Hepatocyte (in vitro differentiated cells): Measurements from ENCODE around the gene PEAK1. TPM values are rescaled to one million over a fixed set of nuclear protein-coding genes. Genes with fewer than 3 reads are reported as not detected.

Source experiments
- DNase-seq: peaks from one replicate; pipeline ENCODE4 v3.0.0-alpha.2; 2016; ENCODE audit warnings: low spot score
- H2AFZ ChIP-seq: fragments of 200-600 bp; sonication (generic); 2 replicates; pipeline ENCODE4 v1.6.0; 2016; ENCODE audit warnings: antibody characterized with exemption, mild to moderate bottlenecking
- H3K27ac ChIP-seq: fragments of 200-600 bp; sonication (generic); 2 replicates; pipeline ENCODE4 v1.5.1; 2016; ENCODE audit warnings: mild to moderate bottlenecking
- H3K27me3 ChIP-seq: fragments of 200-600 bp; sonication (generic); 2 replicates; pipeline ENCODE4 v1.6.1; 2016
- H3K36me3 ChIP-seq: fragments of 200-600 bp; sonication (generic); replicated peaks from 2 replicates; pipeline ENCODE4 v1.5.1; 2016; ENCODE audit warnings: low read depth; ENCODE audit not compliant: insufficient read depth
- H3K4me1 ChIP-seq: fragments of 200-600 bp; sonication (generic); 2 replicates; pipeline ENCODE4 v1.5.1; 2016; ENCODE audit warnings: mild to moderate bottlenecking, moderate library complexity; ENCODE audit not compliant: insufficient read depth
- H3K4me2 ChIP-seq: fragments of 200-600 bp; sonication (generic); 2 replicates; pipeline ENCODE4 v1.6.0; 2016
- H3K4me3 ChIP-seq: fragments of 200-600 bp; sonication (generic); 2 replicates; pipeline ENCODE4 v1.5.1; 2016; ENCODE audit warnings: mild to moderate bottlenecking
- H3K79me2 ChIP-seq: fragments of 200-600 bp; sonication (generic); 2 replicates; pipeline ENCODE4 v1.6.0; 2017; ENCODE audit warnings: mild to moderate bottlenecking
- H3K9me2 ChIP-seq: fragments of 200-600 bp; sonication (generic); replicated peaks from 2 replicates; pipeline ENCODE4 v1.6.0; 2017; ENCODE audit warnings: mild to moderate bottlenecking; ENCODE audit not compliant: insufficient read depth
- H3K9me3 ChIP-seq: fragments of 200-600 bp; sonication (generic); 2 replicates; pipeline ENCODE4 v1.5.1; 2016; ENCODE audit warnings: low read depth, mild to moderate bottlenecking
- H4K20me1 ChIP-seq: fragments of 200-600 bp; sonication (generic); 2 replicates; pipeline ENCODE4 v1.6.0; 2016; ENCODE audit warnings: mild to moderate bottlenecking; ENCODE audit not compliant: insufficient read depth, poor library complexity, severe bottlenecking
- CTCF ChIP-seq: fragments of 200-600 bp; sonication (generic); IDR thresholded peaks from 2 replicates; pipeline ENCODE4 v1.5.1; 2016; ENCODE audit warnings: antibody characterized with exemption, mild to moderate bottlenecking; ENCODE audit not compliant: poor library complexity
- EZH2 ChIP-seq: fragments of 200-600 bp; sonication (generic); IDR thresholded peaks from 2 replicates; pipeline ENCODE4 v1.6.1; 2016; ENCODE audit warnings: antibody characterized with exemption, mild to moderate bottlenecking, borderline replicate concordance
- EZH2phosphoT487 ChIP-seq: fragments of 200-600 bp; sonication (generic); IDR thresholded peaks from one replicate; pipeline ENCODE4 v1.6.1; 2018; ENCODE audit warnings: antibody characterized with exemption, mild to moderate bottlenecking, low read depth, moderate library complexity; ENCODE audit not compliant: unreplicated experiment, severe bottlenecking
- WGBS: methylation state at CpG from one replicate; pipeline ENCODE4 v1.1.6; 2016; ENCODE audit warnings: low lambda C conversion rate; ENCODE audit errors: missing lambda C conversion rate; 5-methylcytosine and 5-hydroxymethylcytosine counted together
- polyA plus RNA-seq: library from polyadenylated mRNA; unstranded; fragments of >200 nt; fragmentation: Nextera tagmentation; extraction: Ambion mirVana; gene quantifications from 2 replicates; pipeline ENCODE4 v1.2.1, GENCODE V29; 2016
- total RNA-seq: library from RNA; depleted of rRNA; stranded (reverse); fragments of >200 nt; gene quantifications from 2 replicates; pipeline ENCODE4 v1.2.3, GENCODE V29; 2014

The PEAK1 gene
- total and polyA plus RNA-seq, 2 experiments from 2014 or later, result 8.1 to 27.1 TPM

- Histone ChIP-seq H3K27ac (no peak overlapping the region), H4K20me1 (no peaks in the 10 kb centered on the region), H3K4me2 (no peak overlapping the region), H3K4me3 (no peak overlapping the region), H2AFZ (no peak overlapping the region), H3K4me1 (no peaks in the 10 kb centered on the region), H3K9me3 (no peaks in the 10 kb centered on the region), H3K79me2 (peaks cover 25% of the 10 kb centered on the region), H3K27me3 (no peaks in the 10 kb centered on the region), H3K36me3 (no peaks in the 10 kb centered on the region), H3K9me2 (no peaks in the 10 kb centered on the region)
- 98% methylated on average over 2 of the region's 2 CpGs for WGBS
- TF ChIP-seq CTCF (no peak), EZH2phosphoT487 (no peak), EZH2 (no peak)
- no peak for DNase-seq
These were observed 93.5 kb downstream of the PEAK1 start for GRCh38 chr15:77326366-77326765.

GRCh38 chr15:77312523-77312922 is 107.4 kb downstream of the PEAK1 start:
- Histone ChIP-seq H3K9me2 (no peaks in the 10 kb centered on the region), H3K36me3 (no peaks in the 10 kb centered on the region), H4K20me1 (peaks cover 3% of the 10 kb centered on the region), H3K27ac (peak overlapping the region; percentile 66), H3K4me1 (no peaks in the 10 kb centered on the region), H3K27me3 (no peaks in the 10 kb centered on the region), H3K4me3 (no peak overlapping the region), H3K9me3 (no peaks in the 10 kb centered on the region), H3K79me2 (peaks cover 22% of the 10 kb centered on the region), H2AFZ (no peak overlapping the region), H3K4me2 (peak overlapping the region; percentile 26)
- DNase-seq, result peak; percentile 10
- WGBS, result 70% methylated on average over 1 of the region's 1 CpG
- no peak for TF ChIP-seq EZH2phosphoT487
- no peak for TF ChIP-seq CTCF

GRCh38 chr15:77311618-77312398 is 108.1 kb downstream of the PEAK1 start:
- H2AFZ ChIP-seq, result no peak overlapping the region

More at GRCh38 chr15:77311618-77312398, 108.1 kb downstream of the PEAK1 start:
- Histone ChIP-seq H3K4me2 (peak overlapping the region; percentile 26), H3K27ac (peak overlapping the region; percentile 66), H3K9me2 (no peaks in the 10 kb centered on the region), H3K27me3 (no peaks in the 10 kb centered on the region), H3K4me3 (no peak overlapping the region), H3K4me1 (no peaks in the 10 kb centered on the region), H3K9me3 (no peaks in the 10 kb centered on the region), H3K36me3 (no peaks in the 10 kb centered on the region), H3K79me2 (peaks cover 22% of the 10 kb centered on the region), H4K20me1 (peaks cover 3% of the 10 kb centered on the region)
- no peak for TF ChIP-seq CTCF
- no peak for TF ChIP-seq EZH2phosphoT487
- no peak for TF ChIP-seq EZH2
- peak; percentile 10 for DNase-seq
- whole genome bisulfite sequencing, result 67% methylated on average over 8 of the region's 8 CpGs
